ENCODE measurements around the gene SCNN1G. TPM values are rescaled to one million over a fixed set of nuclear protein-coding genes. Genes with fewer than 3 reads are reported as not detected.

SCNN1G gene
- total and polyA plus RNA-seq, 9 of the 15 experiments (the other 6 are each of a cell fraction or from before 2014, with no cell fraction given), result not detected

- no peak for TF ChIP-seq NCOA6 (IDR thresholded peaks at IDR 0.05)
- TF ChIP-seq NCOA2 (IDR thresholded peaks at IDR 0.05; ENCODE audit: partially characterized antibody in 2 of 2), result no peak
- no peak for TF ChIP-seq TRIM24 (IDR thresholded peaks at IDR 0.05)
- no peak for TF ChIP-seq HNRNPL (IDR thresholded peaks at IDR 0.05; ENCODE audit: low read depth, low read length)
- TF ChIP-seq CUX1 (CRISPR knock-in tag; IDR thresholded peaks at IDR 0.05), result no peak
- no peak for TF ChIP-seq WHSC1 (IDR thresholded peaks at IDR 0.05; ENCODE audit: low read length)
- no peak for TF ChIP-seq ZFPM2 (CRISPR knock-in tag; IDR thresholded peaks at IDR 0.05)
- no peak for TF ChIP-seq C11orf30 (IDR thresholded peaks at IDR 0.05; ENCODE audit: low read depth)
- TF ChIP-seq NONO (IDR thresholded peaks at IDR 0.05; ENCODE audit: low read depth in 2 of 2, low read length in 1 of 2), result no peak
- 0 out of 2 replicates have a peak, but pooled peaks have one; percentile 34 for TF ChIP-seq TCF3 (CRISPR knock-in tag; IDR thresholded peaks at IDR 0.05)
- TF ChIP-seq, protein P1, sequence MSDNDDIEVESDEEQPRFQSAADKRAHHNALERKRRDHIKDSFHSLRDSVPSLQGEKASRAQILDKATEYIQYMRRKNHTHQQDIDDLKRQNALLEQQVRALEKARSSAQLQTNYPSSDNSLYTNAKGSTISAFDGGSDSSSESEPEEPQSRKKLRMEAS (CRISPR knock-in tag; IDR thresholded peaks at IDR 0.05), result peak; percentile 71
- TF ChIP-seq, protein P2, sequence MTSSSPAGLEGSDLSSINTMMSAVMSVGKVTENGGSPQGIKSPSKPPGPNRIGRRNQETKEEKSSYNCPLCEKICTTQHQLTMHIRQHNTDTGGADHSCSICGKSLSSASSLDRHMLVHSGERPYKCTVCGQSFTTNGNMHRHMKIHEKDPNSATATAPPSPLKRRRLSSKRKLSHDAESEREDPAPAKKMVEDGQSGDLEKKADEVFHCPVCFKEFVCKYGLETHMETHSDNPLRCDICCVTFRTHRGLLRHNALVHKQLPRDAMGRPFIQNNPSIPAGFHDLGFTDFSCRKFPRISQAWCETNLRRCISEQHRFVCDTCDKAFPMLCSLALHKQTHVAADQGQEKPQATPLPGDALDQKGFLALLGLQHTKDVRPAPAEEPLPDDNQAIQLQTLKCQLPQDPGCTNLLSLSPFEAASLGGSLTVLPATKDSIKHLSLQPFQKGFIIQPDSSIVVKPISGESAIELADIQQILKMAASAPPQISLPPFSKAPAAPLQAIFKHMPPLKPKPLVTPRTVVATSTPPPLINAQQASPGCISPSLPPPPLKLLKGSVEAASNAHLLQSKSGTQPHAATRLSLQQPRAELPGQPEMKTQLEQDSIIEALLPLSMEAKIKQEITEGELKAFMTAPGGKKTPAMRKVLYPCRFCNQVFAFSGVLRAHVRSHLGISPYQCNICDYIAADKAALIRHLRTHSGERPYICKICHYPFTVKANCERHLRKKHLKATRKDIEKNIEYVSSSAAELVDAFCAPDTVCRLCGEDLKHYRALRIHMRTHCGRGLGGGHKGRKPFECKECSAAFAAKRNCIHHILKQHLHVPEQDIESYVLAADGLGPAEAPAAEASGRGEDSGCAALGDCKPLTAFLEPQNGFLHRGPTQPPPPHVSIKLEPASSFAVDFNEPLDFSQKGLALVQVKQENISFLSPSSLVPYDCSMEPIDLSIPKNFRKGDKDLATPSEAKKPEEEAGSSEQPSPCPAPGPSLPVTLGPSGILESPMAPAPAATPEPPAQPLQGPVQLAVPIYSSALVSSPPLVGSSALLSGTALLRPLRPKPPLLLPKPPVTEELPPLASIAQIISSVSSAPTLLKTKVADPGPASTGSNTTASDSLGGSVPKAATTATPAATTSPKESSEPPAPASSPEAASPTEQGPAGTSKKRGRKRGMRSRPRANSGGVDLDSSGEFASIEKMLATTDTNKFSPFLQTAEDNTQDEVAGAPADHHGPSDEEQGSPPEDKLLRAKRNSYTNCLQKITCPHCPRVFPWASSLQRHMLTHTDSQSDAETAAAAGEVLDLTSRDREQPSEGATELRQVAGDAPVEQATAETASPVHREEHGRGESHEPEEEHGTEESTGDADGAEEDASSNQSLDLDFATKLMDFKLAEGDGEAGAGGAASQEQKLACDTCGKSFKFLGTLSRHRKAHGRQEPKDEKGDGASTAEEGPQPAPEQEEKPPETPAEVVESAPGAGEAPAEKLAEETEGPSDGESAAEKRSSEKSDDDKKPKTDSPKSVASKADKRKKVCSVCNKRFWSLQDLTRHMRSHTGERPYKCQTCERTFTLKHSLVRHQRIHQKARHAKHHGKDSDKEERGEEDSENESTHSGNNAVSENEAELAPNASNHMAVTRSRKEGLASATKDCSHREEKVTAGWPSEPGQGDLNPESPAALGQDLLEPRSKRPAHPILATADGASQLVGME (CRISPR knock-in tag; IDR thresholded peaks at IDR 0.05), result no peak
- no peak for TF ChIP-seq MYBL2 (IDR thresholded peaks at IDR 0.05; ENCODE audit: low read depth)
- no peak for TF ChIP-seq MYBL2 (CRISPR knock-in tag; IDR thresholded peaks at IDR 0.05; ENCODE audit: borderline replicate concordance)
- TF ChIP-seq NR4A1 (CRISPR knock-in tag; IDR thresholded peaks at IDR 0.05), result 0 out of 2 replicates have a peak, but pooled peaks have one; percentile 43
- TF ChIP-seq NR4A1 (tag; IDR thresholded peaks at IDR 0.05), result no peak
- TF ChIP-seq GTF2E2 (tag; IDR thresholded peaks at IDR 0.05), result no peak
Measured at GRCh38 chr16:23148513-23149266, 33.9 kb upstream of the SCNN1G start (continued).
